ENCODE data around the gene CACNA1C. TPM values are rescaled to one million over a fixed set of nuclear protein-coding genes. Genes with fewer than 3 reads are reported as not detected.

The CACNA1C gene
- total RNA-seq, 4 donors from 2014 or later, result 44.1 to 104 (median 49.4) TPM

GRCh38 chr12:2320841-2321240, 268.1 kb downstream of the CACNA1C start:
- Histone ChIP-seq H3K4me3 (no peak overlapping the region), H3K27ac (replicated peaks in 1 of 4) (no peak overlapping the region), H3K36me3 (no peaks in the 10 kb centered on the region), H3K27me3 (no peaks in the 10 kb centered on the region), H3K4me1 (peaks cover 55 to 76% (median 67%) of the 10 kb centered on the region in 4 donors), H3K9me3 (no peaks in the 10 kb centered on the region)
- WGBS, result 90% methylated on average over 4 of the region's 4 CpGs
- no peak for DNase-seq (ENCODE audit: extremely low spot score)
- no peak for TF ChIP-seq POLR2A (IDR thresholded peaks at IDR 0.05; ENCODE audit: low read depth)
- no peak for TF ChIP-seq POLR2AphosphoS5 (IDR thresholded peaks at IDR 0.05)
- no peak for TF ChIP-seq CTCF (IDR thresholded peaks at IDR 0.05)
- no peak for TF ChIP-seq EP300 (IDR thresholded peaks at IDR 0.05)
- intact Hi-C loops (cut with DNase I), result no loop called here

DNA sequence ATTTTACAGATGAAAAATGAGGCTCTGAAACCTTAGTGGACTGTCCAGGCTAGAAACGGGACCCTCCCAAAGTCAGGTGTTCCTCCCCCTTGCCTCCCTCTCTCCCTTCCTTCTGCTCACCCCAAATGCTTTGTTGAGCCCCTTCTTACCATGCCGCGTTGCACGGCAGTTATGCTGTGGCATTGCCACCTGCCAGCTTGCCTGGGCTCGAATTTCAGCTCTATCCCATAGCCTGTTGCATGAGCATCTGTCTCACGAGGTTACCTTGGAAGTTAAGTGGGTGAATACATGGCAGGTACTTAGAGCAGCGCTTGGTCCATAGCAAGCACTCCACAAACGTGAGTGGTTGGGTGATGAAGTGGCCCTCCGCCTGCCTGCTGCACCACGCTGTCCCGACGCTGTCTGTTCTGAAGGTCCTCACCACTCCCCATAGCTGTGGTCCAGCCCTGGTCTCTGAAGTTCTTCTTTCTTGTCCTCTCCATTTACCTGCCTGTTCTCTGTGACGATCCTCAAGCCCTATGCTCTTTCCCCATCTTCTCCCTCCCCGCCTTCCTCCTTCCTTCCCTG, 269.9 kb downstream of the CACNA1C start:
- intact Hi-C loops (cut with DNase I), result no loop called here
- TF ChIP-seq EP300 (IDR thresholded peaks at IDR 0.05), result no peak
- TF ChIP-seq POLR2A (IDR thresholded peaks at IDR 0.05; ENCODE audit: low read depth), result no peak
- TF ChIP-seq CTCF (IDR thresholded peaks at IDR 0.05), result no peak
- no peak for TF ChIP-seq POLR2AphosphoS5 (IDR thresholded peaks at IDR 0.05)
- 89% methylated on average over 14 of the region's 14 CpGs for WGBS
- H3K4me3 ChIP-seq, result no peak overlapping the region
- H3K36me3 ChIP-seq, result no peaks in the 10 kb centered on the region
- H3K4me1 ChIP-seq, result peaks cover 54 to 79% (median 64%) of the 10 kb centered on the region in 4 donors
- H3K9me3 ChIP-seq, result no peaks in the 10 kb centered on the region
- H3K27ac ChIP-seq (replicated peaks in 1 of 4), result peak overlapping the region in 1 of 4 donors; percentile 68
- no peaks in the 10 kb centered on the region for H3K27me3 ChIP-seq
- DNase-seq (ENCODE audit: extremely low spot score), result no peak

DNA sequence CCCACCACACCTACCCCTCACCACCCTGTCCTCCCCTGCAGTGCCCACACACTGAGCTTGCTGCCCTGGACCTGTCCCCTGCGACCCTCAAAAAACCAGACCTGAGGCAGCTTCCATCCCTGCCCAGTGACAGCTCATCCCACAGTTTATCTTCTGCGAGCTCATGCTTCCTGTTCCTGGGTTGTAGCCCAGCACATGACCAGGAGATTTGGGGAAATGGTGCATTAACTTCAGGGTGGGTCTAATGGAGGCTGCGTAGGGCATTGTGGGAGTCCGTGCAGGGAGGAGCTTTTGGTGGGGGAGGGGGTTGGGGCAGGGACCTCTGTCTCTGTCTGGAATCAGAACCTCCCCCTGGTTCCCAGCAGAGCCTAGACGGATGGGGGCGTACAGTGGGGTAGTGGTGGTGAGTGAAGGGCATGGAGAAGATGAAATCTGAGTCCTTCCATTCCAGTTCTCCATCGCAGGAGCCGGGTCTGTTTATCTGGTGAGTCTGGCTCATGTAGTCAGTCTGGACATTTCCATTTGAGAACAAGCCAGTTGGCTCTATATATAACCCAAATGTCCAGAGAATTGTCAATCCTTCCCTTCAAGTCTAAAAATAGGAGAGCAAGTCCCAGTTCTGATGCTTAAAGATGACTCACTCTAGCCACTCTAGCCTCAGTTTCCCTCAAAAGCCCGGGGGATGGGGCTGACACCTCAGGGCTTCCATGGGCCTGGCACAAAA, 270.9 kb downstream of the CACNA1C start:
- TF ChIP-seq EP300 (IDR thresholded peaks at IDR 0.05) (no peak), POLR2A (IDR thresholded peaks at IDR 0.05; ENCODE audit: low read depth) (no peak), CTCF (IDR thresholded peaks at IDR 0.05) (no peak), POLR2AphosphoS5 (IDR thresholded peaks at IDR 0.05) (no peak)
- H3K4me3 ChIP-seq, result no peak overlapping the region
- intact Hi-C loops (cut with DNase I), result no loop called here
- H3K4me1 ChIP-seq, result peaks cover 45 to 69% (median 53%) of the 10 kb centered on the region in 4 donors
- peak overlapping the region; percentile 6 to 68 (median 56) for H3K27ac ChIP-seq (replicated peaks in 1 of 4)
- no peaks in the 10 kb centered on the region for H3K9me3 ChIP-seq
- H3K36me3 ChIP-seq, result no peaks in the 10 kb centered on the region
- DNase-seq (ENCODE audit: extremely low spot score), result no peak
- WGBS, result 40% methylated on average over 9 of the region's 9 CpGs
- no peaks in the 10 kb centered on the region for H3K27me3 ChIP-seq

GRCh38 chr12:2324387-2324786, 271.6 kb downstream of the CACNA1C start:
- no peaks in the 10 kb centered on the region for H3K27me3 ChIP-seq
- no peaks in the 10 kb centered on the region for H3K36me3 ChIP-seq
- TF ChIP-seq POLR2A (IDR thresholded peaks at IDR 0.05; ENCODE audit: low read depth) (no peak), EP300 (IDR thresholded peaks at IDR 0.05) (no peak), POLR2AphosphoS5 (IDR thresholded peaks at IDR 0.05) (peak in 1 of 2 donors; percentile 40)
- WGBS, result 47% methylated on average over 8 of the region's 9 CpGs
- H3K4me1 ChIP-seq, result peaks cover 39 to 63% (median 46%) of the 10 kb centered on the region in 4 donors
- peak overlapping the region in 3 of 4 donors; percentile 45 to 68 (median 67) for H3K27ac ChIP-seq (replicated peaks in 1 of 4)
- H3K9me3 ChIP-seq, result no peaks in the 10 kb centered on the region
- intact Hi-C loops (cut with DNase I), result no loop called here
- no peak for DNase-seq (ENCODE audit: extremely low spot score)
- H3K4me3 ChIP-seq, result no peak overlapping the region

- no peaks in the 10 kb centered on the region for H3K27me3 ChIP-seq
- no peak overlapping the region for H3K4me3 ChIP-seq
- no peak for DNase-seq (ENCODE audit: extremely low spot score)
- H3K36me3 ChIP-seq, result no peaks in the 10 kb centered on the region
- H3K9me3 ChIP-seq, result no peaks in the 10 kb centered on the region
- H3K4me1 ChIP-seq, result peaks cover 31 to 52% (median 42%) of the 10 kb centered on the region in 4 donors
- 76% methylated on average over 8 of the region's 8 CpGs for WGBS
- intact Hi-C loops (cut with DNase I), result no loop called here
- TF ChIP-seq POLR2A (IDR thresholded peaks at IDR 0.05; ENCODE audit: low read depth) (no peak), CTCF (IDR thresholded peaks at IDR 0.05) (no peak), POLR2AphosphoS5 (IDR thresholded peaks at IDR 0.05) (no peak), EP300 (IDR thresholded peaks at IDR 0.05) (no peak)
- H3K27ac ChIP-seq (replicated peaks in 1 of 4), result no peak overlapping the region
These were observed 272.7 kb downstream of the CACNA1C start for GRCh38 chr12:2325519-2325918.
